Measurements from ENCODE around the gene IL36B.

The IL36B gene

DNA sequence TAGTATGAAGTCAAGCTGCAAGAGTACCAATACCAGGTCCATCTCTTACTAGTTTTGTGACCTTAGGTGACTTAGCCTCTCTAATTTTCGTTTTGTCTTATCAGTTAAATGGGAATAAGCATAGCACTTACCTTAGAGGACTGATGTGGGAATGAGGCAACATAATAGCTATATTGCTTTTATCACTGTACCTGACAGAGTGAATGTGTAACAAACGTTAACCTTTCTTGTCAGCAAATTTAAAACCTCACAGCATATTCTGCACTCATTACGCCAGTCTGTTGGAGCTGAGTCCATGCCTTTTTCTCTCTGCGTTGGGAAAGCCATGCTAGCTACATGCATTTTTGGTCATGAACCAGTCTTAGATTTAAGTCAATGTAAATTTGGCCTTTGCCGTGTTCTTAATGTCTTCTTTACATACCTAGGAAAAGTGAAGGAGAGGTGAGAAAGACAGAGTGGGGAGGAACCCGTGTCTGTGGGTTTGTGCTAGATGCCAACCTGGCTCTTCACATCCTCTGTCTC is at the start of gene IL36B:
Gene IL36B, minus strand, starts transcription at position 472 of the 522 bp plus-strand sequence.
- Histone ChIP-seq H3K9me2 (replicated peaks; ENCODE audit: control insufficient read depth, low read length) (no peaks in the 10 kb centered on the region), H3K9me3 (ENCODE audit: control insufficient read depth, insufficient read depth, low read length) (peaks cover 11% of the 10 kb centered on the region), H3K27ac (ENCODE audit: low read depth, low read length) (no peak within 1 kb of the TSS), H3K36me3 (ENCODE audit: control insufficient read depth, low read length) (no peaks in the 10 kb centered on the region), H4K20me1 (ENCODE audit: control insufficient read depth, insufficient read depth, low read depth, low read length) (no peaks in the 10 kb centered on the region), H3K27me3 (ENCODE audit: control insufficient read depth, low read length) (no peaks in the 10 kb centered on the region), H3K79me2 (ENCODE audit: control insufficient read depth, low read length) (no peaks in the 10 kb centered on the region), H3K4me1 (ENCODE audit: control insufficient read depth, low read length) (no peaks in the 10 kb centered on the region), H3K4me2 (ENCODE audit: low read length) (no peak within 1 kb of the TSS), H3K4me3 (ENCODE audit: low read length) (no peak within 1 kb of the TSS), H3F3A (ENCODE audit: control insufficient read depth, insufficient read depth) (no peaks in the 10 kb centered on the region)
- TF ChIP-seq EZH2phosphoT487 (IDR thresholded peaks at IDR 0.05; ENCODE audit: borderline replicate concordance, low read length), result no peak
- TF ChIP-seq, protein P1, sequence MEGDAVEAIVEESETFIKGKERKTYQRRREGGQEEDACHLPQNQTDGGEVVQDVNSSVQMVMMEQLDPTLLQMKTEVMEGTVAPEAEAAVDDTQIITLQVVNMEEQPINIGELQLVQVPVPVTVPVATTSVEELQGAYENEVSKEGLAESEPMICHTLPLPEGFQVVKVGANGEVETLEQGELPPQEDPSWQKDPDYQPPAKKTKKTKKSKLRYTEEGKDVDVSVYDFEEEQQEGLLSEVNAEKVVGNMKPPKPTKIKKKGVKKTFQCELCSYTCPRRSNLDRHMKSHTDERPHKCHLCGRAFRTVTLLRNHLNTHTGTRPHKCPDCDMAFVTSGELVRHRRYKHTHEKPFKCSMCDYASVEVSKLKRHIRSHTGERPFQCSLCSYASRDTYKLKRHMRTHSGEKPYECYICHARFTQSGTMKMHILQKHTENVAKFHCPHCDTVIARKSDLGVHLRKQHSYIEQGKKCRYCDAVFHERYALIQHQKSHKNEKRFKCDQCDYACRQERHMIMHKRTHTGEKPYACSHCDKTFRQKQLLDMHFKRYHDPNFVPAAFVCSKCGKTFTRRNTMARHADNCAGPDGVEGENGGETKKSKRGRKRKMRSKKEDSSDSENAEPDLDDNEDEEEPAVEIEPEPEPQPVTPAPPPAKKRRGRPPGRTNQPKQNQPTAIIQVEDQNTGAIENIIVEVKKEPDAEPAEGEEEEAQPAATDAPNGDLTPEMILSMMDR (IDR thresholded peaks at IDR 0.05; ENCODE audit: low read depth, low read length, poor library complexity, severe bottlenecking), result no peak

DNA sequence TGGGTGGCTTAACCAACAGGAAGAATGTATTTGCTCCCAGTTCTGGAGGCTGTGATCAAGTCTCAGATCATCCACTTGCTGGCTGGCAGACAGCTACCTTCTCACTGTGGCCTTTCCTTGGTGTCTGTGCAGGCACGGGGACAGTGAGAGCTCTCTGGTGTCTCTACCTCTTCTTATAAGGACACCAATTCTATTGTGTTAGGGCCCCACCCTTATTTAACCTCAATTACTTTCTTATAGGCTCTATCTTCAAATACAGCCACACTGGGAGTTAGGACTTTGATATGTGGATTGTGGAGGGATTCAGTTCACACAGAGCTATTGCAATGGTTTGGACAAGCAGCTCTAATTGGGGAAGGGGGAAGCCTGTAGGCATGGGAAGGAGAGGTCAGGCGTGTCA is 49.5 kb upstream of the IL36B start:
- H3K27ac ChIP-seq (ENCODE audit: low read depth, low read length), result no peak overlapping the region
- H3K36me3 ChIP-seq (ENCODE audit: control insufficient read depth, low read length), result no peaks in the 10 kb centered on the region
- no peaks in the 10 kb centered on the region for H3K79me2 ChIP-seq (ENCODE audit: control insufficient read depth, low read length)
- H3K4me3 ChIP-seq (ENCODE audit: low read length), result no peak overlapping the region
- H3K4me2 ChIP-seq (ENCODE audit: low read length), result no peak overlapping the region
- no peaks in the 10 kb centered on the region for H3K9me3 ChIP-seq (ENCODE audit: control insufficient read depth, insufficient read depth, low read length)
- no peaks in the 10 kb centered on the region for H3K4me1 ChIP-seq (ENCODE audit: control insufficient read depth, low read length)
- H4K20me1 ChIP-seq (ENCODE audit: control insufficient read depth, insufficient read depth, low read depth, low read length), result no peaks in the 10 kb centered on the region
- H3K27me3 ChIP-seq (ENCODE audit: control insufficient read depth, low read length), result peaks cover 10% of the 10 kb centered on the region
- no peaks in the 10 kb centered on the region for H3F3A ChIP-seq (ENCODE audit: control insufficient read depth, insufficient read depth)
- no peaks in the 10 kb centered on the region for H3K9me2 ChIP-seq (replicated peaks; ENCODE audit: control insufficient read depth, low read length)
- TF ChIP-seq EZH2phosphoT487 (IDR thresholded peaks at IDR 0.05; ENCODE audit: borderline replicate concordance, low read length), result no peak
- TF ChIP-seq, protein P1 (IDR thresholded peaks at IDR 0.05; ENCODE audit: low read depth, low read length, poor library complexity, severe bottlenecking), result no peak

DNA sequence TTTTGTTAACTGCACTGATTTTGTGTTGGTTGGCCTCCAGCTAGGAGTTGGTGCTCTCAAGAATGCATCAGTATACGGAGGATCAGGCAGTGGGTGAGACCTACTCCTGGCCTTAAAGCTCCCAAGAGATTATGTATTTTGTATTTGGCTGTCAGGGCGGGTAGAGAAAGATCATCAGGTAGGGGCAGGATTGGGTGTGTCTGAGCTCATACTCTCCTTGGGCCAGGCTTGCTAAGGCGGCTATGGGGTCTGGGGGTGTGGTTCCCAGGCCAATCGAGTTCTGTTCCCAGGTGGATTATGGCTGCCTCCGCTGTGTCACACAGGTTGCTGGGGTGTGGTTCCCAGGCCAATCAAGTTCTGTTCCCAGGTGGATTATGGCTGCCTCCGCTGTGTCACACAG is 45.9 kb upstream of the IL36B start:
- no peak overlapping the region for H3K4me3 ChIP-seq (ENCODE audit: low read length)
- no peak overlapping the region for H3K27ac ChIP-seq (ENCODE audit: low read depth, low read length)
- H4K20me1 ChIP-seq (ENCODE audit: control insufficient read depth, insufficient read depth, low read depth, low read length), result no peaks in the 10 kb centered on the region
- H3K79me2 ChIP-seq (ENCODE audit: control insufficient read depth, low read length), result no peaks in the 10 kb centered on the region
- H3K4me2 ChIP-seq (ENCODE audit: low read length), result no peak overlapping the region
- H3K9me3 ChIP-seq (ENCODE audit: control insufficient read depth, insufficient read depth, low read length), result no peaks in the 10 kb centered on the region
- no peaks in the 10 kb centered on the region for H3K36me3 ChIP-seq (ENCODE audit: control insufficient read depth, low read length)
- H3K9me2 ChIP-seq (replicated peaks; ENCODE audit: control insufficient read depth, low read length), result no peaks in the 10 kb centered on the region
- TF ChIP-seq EZH2phosphoT487 (IDR thresholded peaks at IDR 0.05; ENCODE audit: borderline replicate concordance, low read length), result no peak
- TF ChIP-seq, protein P1 (IDR thresholded peaks at IDR 0.05; ENCODE audit: low read depth, low read length, poor library complexity, severe bottlenecking), result no peak
- no peaks in the 10 kb centered on the region; the same call in 1 of the 2 replicates for H3K27me3 ChIP-seq (ENCODE audit: control insufficient read depth, low read length)
- no peaks in the 10 kb centered on the region for H3K4me1 ChIP-seq (ENCODE audit: control insufficient read depth, low read length)
- H3F3A ChIP-seq (ENCODE audit: control insufficient read depth, insufficient read depth), result no peaks in the 10 kb centered on the region

Data from DOHH2 (cell line).